ENCODE measurements around the gene ACRBP.

- TF ChIP-seq CTCF (conservative IDR thresholded peaks at IDR 0.05; ENCODE audit: low read depth, low read length), result no peak
- no peak for TF ChIP-seq EZH2 (IDR thresholded peaks at IDR 0.05; ENCODE audit: low read length, unreplicated experiment)
Observed at GRCh38 chr12:6662906-6663742, 15.9 kb upstream of the ACRBP start, which contains the start of gene ING4.

Data from PC-3 (cell line).